Measurements from ENCODE around the gene PHYHIPL. TPM values are rescaled to one million over a fixed set of nuclear protein-coding genes. Genes with fewer than 3 reads are reported as not detected.
A peak's percentile ranks its signal among the peaks of the same experiment; 100 is the strongest.

The PHYHIPL gene
- not detected for total RNA-seq
- polyA plus RNA-seq = not detected
- 0 reads per million in 6 experiments for total RNA-seq

GRCh38 chr10:59176241-59177030 is at the start of gene PHYHIPL:
Gene PHYHIPL, plus strand, starts transcription at chr10:59176643. Its CDS starts 211 bp downstream, at chr10:59176854.
- peaks cover 17 to 31% (median 20%) of the 10 kb centered on the region in 5 donors for H3K27me3 Mint-ChIP-seq
- H3K4me1 Mint-ChIP-seq = peaks cover 0 to 6% (median 2%) of the 10 kb centered on the region in 4 donors

GRCh38 chr10:59126991-59127390 is 49.5 kb upstream of the PHYHIPL start:
- POLR2A ChIA-PET = no interaction called here
- Mint-ChIP-seq H3K27me3 (peaks cover 0 to 8% (median 2%) of the 10 kb centered on the region in 5 donors), H3K9me3 (peaks cover 0 to 11% (median 0%) of the 10 kb centered on the region in 9 donors), H3K4me1 (no peaks in the 10 kb centered on the region), H3K36me3 (no peaks in the 10 kb centered on the region), H3K4me3 (no peak overlapping the region), H3K27ac (no peak overlapping the region)
- no peak for ATAC-seq
- DNase-seq = no peak

More at GRCh38 chr10:59176241-59177030, at the start of gene PHYHIPL:
- Mint-ChIP-seq H3K36me3 (peaks cover 0 to 7% (median 0%) of the 10 kb centered on the region in 3 donors), H3K4me3 (no peak within 1 kb of the TSS), H3K9me3 (peaks cover 0 to 10% (median 5%) of the 10 kb centered on the region in 9 donors), H3K27ac (no peak within 1 kb of the TSS)
- DNase-seq = no peak
- ATAC-seq = no peak
- POLR2A ChIA-PET = no interaction called here

- no peak overlapping the region for H3K4me3 Mint-ChIP-seq
- DNase-seq (no peak), ATAC-seq (no peak)
- H3K27me3 Mint-ChIP-seq = peaks cover 0 to 8% (median 2%) of the 10 kb centered on the region in 5 donors
- POLR2A ChIA-PET = no interaction called here
- H3K4me1 Mint-ChIP-seq = no peaks in the 10 kb centered on the region
- no peaks in the 10 kb centered on the region for H3K36me3 Mint-ChIP-seq
- H3K27ac Mint-ChIP-seq = no peak overlapping the region
- peaks cover 0 to 11% (median 0%) of the 10 kb centered on the region in 9 donors for H3K9me3 Mint-ChIP-seq
These were observed 48.5 kb upstream of the PHYHIPL start for GRCh38 chr10:59127991-59128390.

- DNase-seq (no peak), ATAC-seq (no peak)
- POLR2A ChIA-PET = no interaction called here
- H3K9me3 Mint-ChIP-seq = peaks cover 0 to 9% (median 0%) of the 10 kb centered on the region in 9 donors
- H3K27me3 Mint-ChIP-seq = peaks cover 0 to 8% (median 2%) of the 10 kb centered on the region in 5 donors
- no peak overlapping the region for H3K4me3 Mint-ChIP-seq
- no peaks in the 10 kb centered on the region for H3K4me1 Mint-ChIP-seq
- H3K36me3 Mint-ChIP-seq = no peaks in the 10 kb centered on the region
- no peak overlapping the region for H3K27ac Mint-ChIP-seq
These were observed 46.6 kb upstream of the PHYHIPL start for GRCh38 chr10:59129867-59130266.

GRCh38 chr10:59131666-59132065 is 44.8 kb upstream of the PHYHIPL start:
- peaks cover 0 to 9% (median 0%) of the 10 kb centered on the region in 9 donors for H3K9me3 Mint-ChIP-seq
- H3K36me3 Mint-ChIP-seq = no peaks in the 10 kb centered on the region
- ATAC-seq (no peak), DNase-seq (no peak)
- H3K4me3 Mint-ChIP-seq = no peak overlapping the region
- POLR2A ChIA-PET = no interaction called here
- H3K27me3 Mint-ChIP-seq = peaks cover 0 to 8% (median 2%) of the 10 kb centered on the region in 5 donors
- no peaks in the 10 kb centered on the region for H3K4me1 Mint-ChIP-seq
- no peak overlapping the region for H3K27ac Mint-ChIP-seq

- ATAC-seq (no peak), DNase-seq (no peak)
- Mint-ChIP-seq H3K27ac (no peak overlapping the region), H3K36me3 (peaks cover 0 to 4% (median 0%) of the 10 kb centered on the region in 3 donors), H3K27me3 (peaks cover 0 to 4% (median 0%) of the 10 kb centered on the region in 5 donors), H3K4me1 (no peaks in the 10 kb centered on the region), H3K9me3 (peaks cover 0 to 2% (median 0%) of the 10 kb centered on the region in 9 donors), H3K4me3 (no peak overlapping the region)
- POLR2A ChIA-PET = no interaction called here
These were observed 42.4 kb upstream of the PHYHIPL start for GRCh38 chr10:59133841-59134593.

- no peak overlapping the region for H3K4me3 Mint-ChIP-seq
- H3K27me3 Mint-ChIP-seq = peaks cover 0 to 4% (median 0%) of the 10 kb centered on the region in 5 donors
- ATAC-seq (no peak), DNase-seq (no peak)
- no peak overlapping the region for H3K27ac Mint-ChIP-seq
- H3K36me3 Mint-ChIP-seq = peaks cover 0 to 4% (median 0%) of the 10 kb centered on the region in 3 donors
- no peaks in the 10 kb centered on the region for H3K4me1 Mint-ChIP-seq
- POLR2A ChIA-PET = no interaction called here
- H3K9me3 Mint-ChIP-seq = peaks cover 0 to 3% (median 0%) of the 10 kb centered on the region in 9 donors
These were observed 41.7 kb upstream of the PHYHIPL start for GRCh38 chr10:59134785-59135184.

- POLR2A ChIA-PET = no interaction called here
- Mint-ChIP-seq H3K36me3 (peaks cover 0 to 4% (median 0%) of the 10 kb centered on the region in 3 donors), H3K27me3 (peaks cover 0 to 4% (median 0%) of the 10 kb centered on the region in 5 donors)
These were observed 41.2 kb upstream of the PHYHIPL start for GRCh38 chr10:59135275-59135674.

GRCh38 chr10:59138052-59138451 is 38.4 kb upstream of the PHYHIPL start:
- DNase-seq (peak in 1 of 10 donors; percentile 62), ATAC-seq (no peak)
- H3K9me3 Mint-ChIP-seq = peaks cover 0 to 18% (median 0%) of the 10 kb centered on the region in 9 donors
- no peak overlapping the region for H3K4me3 Mint-ChIP-seq
- H3K27me3 Mint-ChIP-seq = peaks cover 0 to 1% (median 0%) of the 10 kb centered on the region in 5 donors
- POLR2A ChIA-PET = no interaction called here
- H3K27ac Mint-ChIP-seq = no peak overlapping the region
- peaks cover 0 to 4% (median 0%) of the 10 kb centered on the region in 3 donors for H3K36me3 Mint-ChIP-seq
- H3K4me1 Mint-ChIP-seq = no peaks in the 10 kb centered on the region

More at GRCh38 chr10:59135275-59135674, 41.2 kb upstream of the PHYHIPL start:
- Mint-ChIP-seq H3K9me3 (peaks cover 0 to 6% (median 0%) of the 10 kb centered on the region in 9 donors), H3K4me1 (no peaks in the 10 kb centered on the region), H3K27ac (no peak overlapping the region), H3K4me3 (no peak overlapping the region)
- DNase-seq (no peak), ATAC-seq (no peak)

GRCh38 chr10:59143544-59143943 is 32.9 kb upstream of the PHYHIPL start:
- ATAC-seq = no peak
- H3K27ac Mint-ChIP-seq = no peak overlapping the region
- peaks cover 0 to under 1% (median 0%) of the 10 kb centered on the region in 3 donors for H3K36me3 Mint-ChIP-seq
- peaks cover 0 to 1% (median 0%) of the 10 kb centered on the region in 5 donors for H3K27me3 Mint-ChIP-seq
- POLR2A ChIA-PET = no interaction called here
- DNase-seq = no peak
- H3K4me1 Mint-ChIP-seq = no peaks in the 10 kb centered on the region
- no peak overlapping the region for H3K4me3 Mint-ChIP-seq
- H3K9me3 Mint-ChIP-seq = peaks cover 0 to 18% (median 5%) of the 10 kb centered on the region in 9 donors

GRCh38 chr10:59148701-59149100 is 27.7 kb upstream of the PHYHIPL start:
- H3K4me3 Mint-ChIP-seq = no peak overlapping the region
- DNase-seq = no peak
- H3K27me3 Mint-ChIP-seq = no peaks in the 10 kb centered on the region
- H3K4me1 Mint-ChIP-seq = no peaks in the 10 kb centered on the region
- H3K36me3 Mint-ChIP-seq = no peaks in the 10 kb centered on the region
- POLR2A ChIA-PET = no interaction called here
- no peak for ATAC-seq
- H3K9me3 Mint-ChIP-seq = peaks cover 0 to 20% (median 5%) of the 10 kb centered on the region in 9 donors
- no peak overlapping the region for H3K27ac Mint-ChIP-seq

- no peak for DNase-seq
- H3K27ac Mint-ChIP-seq = no peak overlapping the region
- H3K4me1 Mint-ChIP-seq = no peaks in the 10 kb centered on the region
- no peak for ATAC-seq
- H3K9me3 Mint-ChIP-seq = peaks cover 0 to 4% (median 0%) of the 10 kb centered on the region in 9 donors
- POLR2A ChIA-PET = no interaction called here
- no peak overlapping the region for H3K4me3 Mint-ChIP-seq
- H3K36me3 Mint-ChIP-seq = no peaks in the 10 kb centered on the region
- no peaks in the 10 kb centered on the region for H3K27me3 Mint-ChIP-seq
These were observed 20.9 kb upstream of the PHYHIPL start for GRCh38 chr10:59155556-59155955.

- H3K9me3 Mint-ChIP-seq = peaks cover 0 to 25% (median 8%) of the 10 kb centered on the region in 9 donors
- POLR2A ChIA-PET = no interaction called here
- ATAC-seq (no peak), DNase-seq (no peak)
- no peak overlapping the region for H3K4me3 Mint-ChIP-seq
- H3K27ac Mint-ChIP-seq = no peak overlapping the region
- H3K4me1 Mint-ChIP-seq = no peaks in the 10 kb centered on the region
- H3K27me3 Mint-ChIP-seq = no peaks in the 10 kb centered on the region
- no peaks in the 10 kb centered on the region for H3K36me3 Mint-ChIP-seq
These were observed 8.9 kb upstream of the PHYHIPL start for GRCh38 chr10:59167512-59167911.
